Kidney (tissue), 14 donors: ENCODE data around the gene AKT1. TPM values are rescaled to one million over a fixed set of nuclear protein-coding genes. Genes with fewer than 3 reads are reported as not detected.
A peak's percentile ranks its signal among the peaks of the same experiment; 100 is the strongest.

Source experiments
- DNase-seq, 5 donors: peaks; one replicate each; pipeline ENCODE4 v3.0.0-alpha.2; 2013 to 2020
- FAIRE-seq: peaks from 2 replicates; lab custom pipeline; 2012; peaks lifted over from hg19 to GRCh38; lab: Jason Lieb, UNC
- H3K27ac ChIP-seq, 2 donors: one replicate each; pipeline ENCODE4 v1.7.0; 2013; ENCODE audit warnings: low read depth in 2 of 2, low read length in 2 of 2, inconsistent platforms in 1 of 2
- H3K27me3 ChIP-seq: one replicate; pipeline ENCODE4 v1.7.1; 2013; ENCODE audit warnings: low read length, inconsistent platforms; ENCODE audit not compliant: control insufficient read depth, insufficient read depth
- H3K36me3 ChIP-seq, 3 donors: one replicate each; pipeline versions ENCODE4 v1.7.0 to v1.7.1; 2013; ENCODE audit warnings: low read length in 3 of 3, control low read depth in 1 of 3, inconsistent platforms in 1 of 3; ENCODE audit not compliant: insufficient read depth in 3 of 3, control insufficient read depth in 2 of 3
- H3K4me1 ChIP-seq, 3 donors: one replicate each; pipeline versions ENCODE4 v1.7.0 to v1.7.1; 2013; ENCODE audit warnings: low read length in 3 of 3, inconsistent platforms in 1 of 3, low read depth in 1 of 3; ENCODE audit not compliant: control insufficient read depth in 2 of 3, insufficient read depth in 2 of 3
- H3K4me3 ChIP-seq, 3 donors: one replicate each; pipeline versions ENCODE4 v1.7.0 to v1.8.1; 2013; ENCODE audit warnings: low read length in 3 of 3, control low read depth in 1 of 3, inconsistent platforms in 1 of 3
- H3K9ac ChIP-seq, 3 donors: one replicate each; pipeline versions ENCODE4 v1.7.0 to v1.7.1; 2013; ENCODE audit warnings: low read length in 3 of 3, control low read depth in 1 of 3, inconsistent platforms in 1 of 3
- H3K9me3 ChIP-seq, 3 donors: one replicate each; pipeline versions ENCODE4 v1.7.0 to v1.7.1; 2013; ENCODE audit warnings: low read length in 3 of 3, control low read depth in 1 of 3, inconsistent platforms in 1 of 3; ENCODE audit not compliant: control insufficient read depth in 2 of 3, insufficient read depth in 1 of 3
- intact Hi-C: fragments of 100-400 bp; cut with DNase I; formaldehyde crosslinking; loops from one replicate; pipeline ENCODE4 v1.11.1; 2022
- polyA plus RNA-seq: library from polyadenylated mRNA; stranded (reverse); fragments of 350-450 nt; fragmentation: Illumina TruSeq; extraction: RNeasy Lipid Tissue Mini Kit (QIAGEN cat#74804); gene quantifications from one replicate; pipeline ENCODE4 v1.2.3, GENCODE V29; 2014; ENCODE audit warnings: low read depth, low replicate concordance; ENCODE audit not compliant: insufficient read depth
- total RNA-seq: library from RNA; stranded (reverse); fragmentation: NEBNext Ultra II Directional; extraction: Animal tissue kit (Norgen Biotek cat#: 25700); gene quantifications from one replicate; pipeline ENCODE4 v1.2.1, GENCODE V29; 2021
- TF ChIP-seq, protein P1 (sequence below): IDR thresholded peaks from 3 replicates; pipeline ENCODE4 v1.5.1; 2012; ENCODE audit warnings: mild to moderate bottlenecking, moderate library complexity, borderline replicate concordance; ENCODE audit not compliant: insufficient read depth; ENCODE audit errors: extremely low read depth
- donor health status: control.
- donor health status: control.
- donor health status: control.
- donor health status: control.
- donor health status: control.
- donor health status: DM: yes; HTN: yes; CAD: no.
- donor health status: Normal renal cell carcinoma (clear cell type).

Gene AKT1
- total and polyA plus RNA-seq, 2 donors from 2014 or later, result 70.6 to 125 TPM

DNA sequence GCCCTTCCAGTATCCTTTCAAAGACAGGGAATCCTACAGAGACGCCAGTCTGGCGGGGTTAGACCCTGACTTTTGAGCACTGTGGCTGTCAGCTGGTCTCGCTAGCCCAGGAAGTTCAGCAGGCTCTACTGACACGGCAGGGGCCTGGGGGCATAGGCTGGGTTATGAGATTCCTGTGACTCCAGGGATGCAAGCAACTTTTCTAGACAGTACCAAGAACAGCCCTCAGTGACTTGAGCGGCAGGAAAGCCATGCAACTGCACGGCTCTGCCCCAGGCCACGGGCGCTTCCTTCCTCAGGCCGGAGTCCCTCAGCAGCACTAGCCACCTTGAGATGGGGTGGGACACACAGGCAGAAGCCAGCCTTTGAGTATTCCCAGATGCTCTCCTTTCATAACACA lies 47.7 kb downstream of the AKT1 start:
- H3K9me3 ChIP-seq, result no peaks in the 10 kb centered on the region
- DNase-seq, result peak in 3 of 5 donors; percentile 27 to 59 (median 38)

DNA sequence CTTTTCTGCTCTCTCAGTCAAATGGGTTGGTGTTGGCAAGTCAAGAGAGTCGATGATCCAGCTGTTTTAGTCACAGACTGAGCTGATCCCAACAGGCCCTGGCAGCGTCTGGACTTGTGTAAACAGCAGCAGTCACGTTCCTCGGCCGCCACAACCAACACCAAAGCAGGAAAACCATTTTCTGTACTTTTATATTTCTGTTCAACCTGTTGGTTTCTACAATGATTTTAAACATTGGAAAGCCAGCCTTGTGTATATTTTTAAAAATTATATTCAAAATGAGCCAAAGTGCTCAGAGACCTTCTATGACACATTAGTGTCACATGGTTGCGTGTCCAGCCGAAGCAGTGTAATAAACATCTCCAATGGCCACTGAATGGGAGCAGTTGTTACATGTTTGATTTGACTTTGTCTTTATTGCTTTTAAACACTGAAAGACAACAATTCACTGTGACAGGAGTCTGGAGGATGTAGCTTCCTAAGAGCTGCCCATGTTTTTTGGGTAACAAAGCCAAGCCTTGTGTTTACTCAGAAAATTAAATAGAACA lies 48.5 kb downstream of the AKT1 start:
- Histone ChIP-seq H3K27ac (no peak overlapping the region), H3K4me1 (peaks cover 3 to 17% (median 7%) of the 10 kb centered on the region in 3 donors), H3K9me3 (no peaks in the 10 kb centered on the region), H3K9ac (no peak overlapping the region), H3K27me3 (no peaks in the 10 kb centered on the region), H3K4me3 (no peak overlapping the region), H3K36me3 (peaks cover 0 to 12% (median 6%) of the 10 kb centered on the region in 3 donors)
- intact Hi-C loops, result no loop called here
- DNase-seq (peak in 3 of 5 donors; percentile 44 to 84 (median 75)), FAIRE-seq (no peak)
- TF ChIP-seq, protein P1, sequence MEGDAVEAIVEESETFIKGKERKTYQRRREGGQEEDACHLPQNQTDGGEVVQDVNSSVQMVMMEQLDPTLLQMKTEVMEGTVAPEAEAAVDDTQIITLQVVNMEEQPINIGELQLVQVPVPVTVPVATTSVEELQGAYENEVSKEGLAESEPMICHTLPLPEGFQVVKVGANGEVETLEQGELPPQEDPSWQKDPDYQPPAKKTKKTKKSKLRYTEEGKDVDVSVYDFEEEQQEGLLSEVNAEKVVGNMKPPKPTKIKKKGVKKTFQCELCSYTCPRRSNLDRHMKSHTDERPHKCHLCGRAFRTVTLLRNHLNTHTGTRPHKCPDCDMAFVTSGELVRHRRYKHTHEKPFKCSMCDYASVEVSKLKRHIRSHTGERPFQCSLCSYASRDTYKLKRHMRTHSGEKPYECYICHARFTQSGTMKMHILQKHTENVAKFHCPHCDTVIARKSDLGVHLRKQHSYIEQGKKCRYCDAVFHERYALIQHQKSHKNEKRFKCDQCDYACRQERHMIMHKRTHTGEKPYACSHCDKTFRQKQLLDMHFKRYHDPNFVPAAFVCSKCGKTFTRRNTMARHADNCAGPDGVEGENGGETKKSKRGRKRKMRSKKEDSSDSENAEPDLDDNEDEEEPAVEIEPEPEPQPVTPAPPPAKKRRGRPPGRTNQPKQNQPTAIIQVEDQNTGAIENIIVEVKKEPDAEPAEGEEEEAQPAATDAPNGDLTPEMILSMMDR, result no peak

More for the DNA sequence above, 47.7 kb downstream of the AKT1 start:
- TF ChIP-seq, protein P1, result no peak
- Histone ChIP-seq H3K27ac (no peak overlapping the region), H3K9ac (no peak overlapping the region), H3K4me1 (peaks cover 3 to 17% (median 7%) of the 10 kb centered on the region in 3 donors), H3K4me3 (no peak overlapping the region), H3K27me3 (no peaks in the 10 kb centered on the region), H3K36me3 (peaks cover 0 to 11% (median 6%) of the 10 kb centered on the region in 3 donors)
- FAIRE-seq, result no peak
- intact Hi-C loops, result no loop called here

DNA sequence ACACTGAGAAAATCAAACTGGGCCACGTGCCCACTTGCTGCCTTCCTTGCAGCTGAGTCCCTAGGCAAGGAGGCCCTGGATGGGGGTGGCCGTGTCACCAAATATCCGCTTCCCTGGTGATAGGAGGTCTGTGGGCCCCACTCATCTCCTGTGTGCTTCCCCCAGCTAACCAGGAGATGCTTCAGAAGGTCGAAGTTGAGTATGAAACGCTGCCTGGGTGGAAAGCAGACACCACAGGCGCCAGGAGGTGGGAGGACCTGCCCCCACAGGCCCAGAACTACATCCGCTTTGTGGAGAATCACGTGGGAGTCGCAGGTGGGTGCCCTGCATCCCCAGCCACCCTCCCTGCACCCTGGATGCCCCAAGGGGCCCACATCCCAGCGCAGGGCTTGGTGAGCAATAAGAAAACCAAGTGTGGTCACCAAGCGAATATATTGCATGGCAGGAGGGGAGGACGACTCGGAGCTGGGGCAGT lies 49.4 kb downstream of the AKT1 start:
- intact Hi-C loops, result no loop called here
- H3K4me3 ChIP-seq, result no peak overlapping the region
- no peaks in the 10 kb centered on the region for H3K27me3 ChIP-seq
- H3K9ac ChIP-seq, result no peak overlapping the region
- H3K4me1 ChIP-seq, result peaks cover 3 to 17% (median 7%) of the 10 kb centered on the region in 3 donors
- H3K27ac ChIP-seq, result no peak overlapping the region
- peaks cover 0 to 12% (median 6%) of the 10 kb centered on the region in 3 donors for H3K36me3 ChIP-seq
- no peaks in the 10 kb centered on the region for H3K9me3 ChIP-seq
- FAIRE-seq (no peak), DNase-seq (peak in 1 of 5 donors; percentile 54)
- TF ChIP-seq, protein P1, result no peak
